GM19193 (cell line): ENCODE results near the gene TICRR.

Experiments used
- POLR2A ChIP-seq: IDR thresholded peaks from 4 replicates; pipeline ENCODE4 v1.6.1; 2011; ENCODE audit not compliant: insufficient read depth, insufficient read length; ENCODE audit errors: extremely low read depth

TICRR gene

DNA sequence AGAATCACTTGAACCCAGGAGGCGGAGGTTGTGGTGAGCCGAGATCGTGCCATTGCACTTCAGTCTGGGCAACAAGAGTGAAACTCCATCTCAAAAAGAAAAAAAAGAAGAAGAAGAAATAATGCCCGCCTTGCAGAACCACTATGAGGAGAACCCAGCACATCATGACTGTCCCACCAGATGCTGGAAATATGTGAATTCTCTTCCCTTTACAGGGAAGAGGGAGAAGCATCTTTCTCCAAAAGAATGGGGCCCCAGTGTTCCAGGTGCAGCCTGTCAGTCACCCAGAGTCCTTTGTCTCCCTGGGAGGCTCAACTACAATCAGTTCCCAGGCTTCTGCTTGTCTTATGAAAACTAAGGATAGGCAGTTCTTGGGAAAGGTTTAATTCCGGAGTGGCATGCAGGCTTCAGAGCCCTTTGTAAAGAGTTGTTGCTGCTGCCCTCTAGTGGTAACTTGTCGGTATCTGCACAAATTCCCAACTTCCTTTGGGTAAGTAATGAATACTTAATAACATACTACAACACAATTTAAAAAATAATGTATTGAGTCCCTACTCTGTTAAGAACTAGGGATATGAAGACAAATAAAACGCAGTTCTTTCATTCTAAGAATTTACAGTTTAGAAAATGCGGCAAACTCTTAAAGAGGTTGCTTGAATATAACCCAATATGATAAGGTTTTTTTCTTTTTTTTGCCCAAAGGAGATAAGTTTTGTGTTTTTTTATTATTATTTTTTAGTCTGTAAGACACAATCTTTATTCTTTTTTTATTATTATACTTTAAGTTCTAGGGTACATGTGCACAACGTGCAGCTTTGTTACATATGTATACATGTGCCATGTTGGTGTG, 18.6 kb upstream of the TICRR start:
- no peak for TF ChIP-seq POLR2A

DNA sequence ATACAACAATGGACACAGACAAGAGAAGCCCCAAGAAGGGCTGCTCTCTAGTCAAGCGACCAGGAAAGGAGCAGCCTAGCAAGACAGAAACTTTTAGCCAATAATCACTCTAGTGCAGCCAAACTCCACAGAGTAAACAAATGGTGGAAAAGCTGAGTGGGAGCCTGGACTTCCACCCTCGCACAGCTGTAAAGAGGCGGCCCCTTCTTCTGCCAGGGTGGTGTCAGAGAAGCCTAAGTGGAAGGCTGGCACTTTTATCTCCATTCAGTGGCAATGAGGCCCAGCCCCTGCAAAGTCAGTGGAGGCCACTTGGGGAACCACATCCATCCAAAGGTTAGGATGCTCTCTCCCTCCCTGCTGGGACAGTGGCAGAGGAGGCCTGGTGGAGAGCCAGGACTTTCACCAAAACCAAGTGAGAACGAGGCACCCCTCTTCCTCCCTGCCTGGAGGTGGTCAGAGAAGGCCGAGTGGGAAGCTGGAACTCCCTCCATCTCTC, 15.5 kb upstream of the TICRR start:
- no peak for TF ChIP-seq POLR2A

DNA sequence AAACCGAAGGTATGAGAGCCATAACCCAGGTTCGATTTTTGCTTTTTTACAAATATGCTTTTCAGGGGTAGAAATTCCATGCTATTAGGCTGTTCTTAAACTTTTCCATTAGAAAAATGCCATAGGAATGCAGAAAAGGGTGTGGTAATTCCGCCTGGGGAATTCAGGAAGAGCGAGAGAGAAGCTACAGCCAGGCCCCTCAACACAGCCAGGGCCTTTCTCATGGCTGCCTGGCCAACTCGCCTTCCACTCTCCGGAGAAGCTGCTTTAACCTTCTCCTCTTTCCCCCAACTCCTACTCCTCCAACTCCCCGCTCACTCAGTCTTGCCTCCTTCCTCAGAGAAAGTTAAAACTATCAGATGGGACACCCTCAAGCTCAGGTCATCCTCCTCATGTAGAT, 9.1 kb upstream of the TICRR start:
- no peak for TF ChIP-seq POLR2A

DNA sequence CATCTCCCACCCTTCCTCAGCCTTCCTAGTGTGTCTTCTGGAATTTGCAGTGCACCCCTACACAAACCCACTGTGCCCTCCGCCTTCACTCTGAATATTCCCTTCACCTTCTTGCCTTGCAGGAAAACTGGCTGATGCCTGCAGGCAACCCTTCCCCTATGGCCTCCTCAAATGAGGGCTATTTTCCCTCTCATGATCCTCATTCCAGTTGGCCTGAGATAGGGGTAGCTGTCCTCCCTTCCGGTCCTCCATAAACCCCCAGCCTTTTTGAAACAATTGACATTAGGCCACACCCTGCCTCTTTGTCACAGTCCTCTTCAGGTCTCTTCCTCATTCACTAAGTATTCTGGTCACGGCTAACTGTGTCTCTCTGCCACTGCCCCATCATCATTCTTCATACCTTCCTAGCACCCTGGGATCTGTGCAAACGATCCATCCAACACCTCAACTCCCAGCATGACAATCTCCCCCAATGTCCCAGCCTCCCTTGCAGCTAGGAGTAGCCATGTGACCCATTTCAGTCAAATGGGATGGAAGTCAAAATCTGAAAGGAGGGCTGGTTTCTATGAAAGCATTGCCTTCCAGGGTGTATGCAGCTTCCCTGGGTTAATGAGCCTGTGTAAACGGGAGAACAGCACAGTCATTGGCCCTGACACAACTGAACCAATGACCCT, 8.5 kb upstream of the TICRR start:
- no peak for TF ChIP-seq POLR2A

DNA sequence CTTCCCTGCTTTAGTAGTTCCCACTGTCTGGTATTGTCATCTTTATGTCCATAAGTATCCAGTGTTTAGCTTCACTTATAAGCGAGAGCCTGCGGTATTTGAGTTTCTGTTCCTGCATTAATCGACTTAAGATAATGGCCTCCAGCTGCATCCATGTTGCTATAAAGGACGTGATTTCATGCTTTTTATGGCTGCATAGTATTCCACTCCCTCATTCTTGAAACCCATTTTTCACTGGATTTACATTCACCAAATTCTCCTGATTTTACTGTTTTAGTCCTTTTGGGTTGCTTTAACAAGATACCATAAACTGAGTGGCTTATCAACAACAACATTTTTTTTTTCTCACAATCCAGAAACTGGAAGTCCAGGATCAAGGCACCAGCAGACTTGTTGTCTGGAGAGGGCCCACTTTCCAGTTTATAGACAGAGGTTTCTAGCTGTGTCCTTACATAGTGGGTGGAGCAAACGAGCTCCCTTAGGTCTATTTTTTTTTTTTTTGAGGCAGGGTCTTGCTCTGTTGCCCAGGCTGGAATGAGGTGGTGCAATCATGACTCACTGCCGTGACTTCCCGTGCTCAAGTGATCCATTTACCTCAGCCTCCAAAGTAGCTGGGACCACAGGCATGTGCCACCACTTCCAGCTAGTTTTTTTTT, 6.1 kb upstream of the TICRR start:
- no peak for TF ChIP-seq POLR2A

DNA sequence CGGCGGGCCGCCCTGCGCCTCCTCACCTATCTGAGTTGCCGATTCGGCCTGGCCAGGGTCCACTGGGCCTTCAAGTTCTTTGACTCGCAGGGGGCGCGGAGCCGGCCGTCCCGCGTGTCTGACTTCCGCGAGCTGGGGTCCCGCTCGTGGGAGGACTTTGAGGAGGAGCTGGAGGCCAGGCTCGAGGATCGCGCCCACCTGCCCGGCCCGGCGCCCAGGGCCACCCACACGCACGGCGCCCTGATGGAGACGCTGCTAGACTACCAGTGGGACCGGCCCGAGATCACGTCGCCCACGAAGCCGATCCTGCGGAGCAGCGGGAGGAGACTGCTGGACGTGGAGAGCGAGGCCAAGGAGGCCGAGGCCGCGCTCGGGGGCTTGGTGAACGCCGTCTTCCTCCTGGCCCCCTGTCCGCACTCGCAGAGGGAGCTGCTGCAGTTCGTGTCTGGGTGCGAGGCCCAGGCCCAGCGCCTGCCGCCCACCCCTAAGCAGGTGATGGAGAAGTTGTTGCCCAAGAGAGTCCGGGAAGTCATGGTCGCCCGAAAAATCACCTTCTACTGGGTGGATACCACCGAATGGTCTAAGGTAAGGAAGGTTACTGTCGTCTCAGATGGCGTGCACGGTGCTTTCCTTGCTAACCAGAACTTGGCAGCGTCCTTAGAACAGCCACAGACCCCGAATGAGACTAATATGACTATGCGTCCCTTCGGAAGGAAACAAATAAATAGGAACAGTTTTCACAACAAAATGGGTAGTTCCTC, 567 bp downstream of the TICRR start:
- TF ChIP-seq POLR2A = peak; percentile 10

DNA sequence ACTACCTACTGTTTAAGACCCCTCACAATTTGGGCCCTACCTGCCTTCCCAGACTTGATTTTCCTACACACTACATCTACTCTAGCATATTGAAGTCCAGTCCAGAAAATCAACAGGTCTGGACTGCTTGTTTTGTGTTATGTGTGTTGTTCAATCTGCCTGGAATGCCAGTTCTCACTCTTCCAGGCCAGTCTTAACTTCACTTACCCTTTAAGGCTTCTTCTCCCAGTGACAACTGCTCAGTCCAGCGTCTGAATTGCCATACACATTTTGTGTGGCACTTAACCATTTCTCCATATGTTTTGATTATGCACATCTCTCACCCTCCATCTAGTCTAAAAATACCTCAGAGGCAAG, 1.1 kb downstream of the TICRR start:
- no peak for TF ChIP-seq POLR2A

DNA sequence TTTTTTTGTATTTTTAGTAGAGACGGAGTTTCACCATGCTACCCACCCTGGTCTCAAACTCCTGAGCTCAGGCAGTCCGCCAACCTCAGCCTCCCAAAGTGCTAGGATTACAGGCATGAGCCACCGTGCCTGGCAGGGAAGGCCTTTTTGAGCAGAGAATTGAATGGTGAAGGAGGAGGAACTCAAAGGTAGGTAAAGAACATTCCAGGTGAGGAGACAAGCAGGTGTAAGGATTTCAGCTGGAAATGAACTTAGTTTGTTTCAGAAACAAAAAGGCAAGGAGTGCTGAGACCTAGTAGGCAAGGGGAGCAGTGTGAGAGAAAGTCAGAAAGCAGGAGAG, 2.5 kb downstream of the TICRR start:
- no peak for TF ChIP-seq POLR2A

DNA sequence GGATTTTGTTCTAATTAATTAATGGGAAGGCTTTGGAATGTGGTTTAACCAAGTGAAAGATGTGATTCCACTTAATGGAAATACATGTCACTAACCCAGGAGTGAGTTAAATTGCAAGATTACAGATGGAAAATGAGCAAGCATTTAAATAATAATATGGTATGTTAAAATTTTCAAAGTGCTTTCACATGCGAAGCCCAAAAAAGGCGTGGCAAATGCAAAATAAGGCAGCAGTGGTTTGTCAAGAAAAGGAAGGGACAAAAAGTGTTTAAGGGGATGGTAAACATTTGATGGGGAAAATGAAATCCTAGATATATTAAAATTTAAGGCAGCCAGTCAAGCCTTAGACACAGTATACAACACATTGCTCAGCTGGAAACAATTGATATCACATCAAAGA, 2.9 kb downstream of the TICRR start:
- TF ChIP-seq POLR2A = no peak

DNA sequence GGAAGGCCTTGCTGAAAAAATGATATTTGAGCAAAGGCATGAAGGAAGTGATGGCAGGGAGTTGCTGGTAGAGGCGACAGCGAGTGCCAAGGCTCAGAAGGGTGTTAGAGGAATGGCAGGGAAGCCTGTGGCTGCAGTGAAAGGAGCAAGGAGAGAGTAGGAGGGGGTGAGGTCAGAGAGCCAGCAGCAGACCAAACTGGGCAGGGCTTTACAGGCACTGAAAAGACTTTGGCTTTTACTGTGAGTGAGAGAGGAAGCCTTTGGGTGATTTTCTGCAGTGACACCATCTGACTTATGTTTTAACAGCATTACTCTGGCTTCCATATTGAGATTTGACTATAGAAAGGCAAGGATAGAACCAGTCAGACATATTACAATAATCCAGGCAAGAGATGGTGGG, 11.4 kb downstream of the TICRR start:
- TF ChIP-seq POLR2A = no peak

DNA sequence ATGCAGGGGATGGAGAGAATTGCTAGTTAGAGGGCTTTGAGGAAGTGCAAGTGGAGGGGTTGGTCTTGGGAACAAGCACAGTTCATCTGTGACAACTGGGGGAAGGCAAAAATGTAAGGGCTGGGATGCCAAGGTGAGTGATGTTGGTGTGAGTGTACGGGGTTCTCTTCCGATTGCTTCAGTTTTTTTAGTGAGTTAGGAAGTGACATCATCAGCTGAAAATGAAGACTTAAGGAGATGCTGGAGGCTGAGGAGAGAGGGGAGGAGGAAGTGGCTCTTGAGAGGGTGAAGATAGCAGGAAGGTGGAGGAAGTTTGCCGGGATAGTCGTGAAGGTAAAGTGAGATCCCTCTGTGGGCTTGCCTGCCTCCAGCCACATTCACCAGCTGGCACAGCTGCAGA, 12.7 kb downstream of the TICRR start:
- no peak for TF ChIP-seq POLR2A

DNA sequence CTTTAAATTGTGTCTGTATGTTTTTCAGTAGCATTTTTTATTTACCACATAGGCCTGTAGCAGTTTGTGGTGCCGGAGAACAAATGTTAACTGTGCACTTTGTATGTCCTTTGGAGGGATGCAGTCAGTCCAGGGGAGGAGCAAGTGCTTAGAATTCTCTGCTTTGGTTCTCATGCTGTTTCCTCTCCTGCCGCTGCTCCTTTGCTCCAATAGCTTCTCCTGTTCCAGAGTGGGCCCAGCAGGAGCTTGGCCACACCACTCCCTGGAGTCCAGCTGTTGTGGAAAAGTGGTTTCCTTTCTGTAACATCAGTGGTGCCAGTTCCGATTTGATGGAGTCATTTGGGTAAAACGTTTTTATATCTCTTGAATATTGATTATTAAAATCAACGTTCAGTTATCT, 16.6 kb downstream of the TICRR start:
- TF ChIP-seq POLR2A = no peak

DNA sequence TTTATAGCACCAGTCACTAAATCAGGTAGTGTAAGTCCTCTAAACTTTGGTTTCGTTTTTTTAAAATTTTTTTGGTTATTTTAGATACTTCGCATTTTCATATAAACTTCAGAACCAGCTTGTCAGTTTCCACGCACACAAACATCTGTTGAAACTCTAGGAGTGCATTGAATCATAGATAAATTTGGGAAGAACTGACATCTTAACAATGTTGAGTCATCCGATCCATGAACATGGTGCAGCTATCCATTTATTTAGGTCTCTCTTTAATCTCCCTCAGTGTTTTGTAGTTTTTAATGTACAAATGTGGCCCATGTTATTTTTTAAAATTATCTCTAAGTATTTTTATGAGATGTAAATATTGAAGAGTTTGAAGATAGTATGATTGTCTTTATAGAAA, 17.7 kb downstream of the TICRR start:
- no peak for TF ChIP-seq POLR2A

DNA sequence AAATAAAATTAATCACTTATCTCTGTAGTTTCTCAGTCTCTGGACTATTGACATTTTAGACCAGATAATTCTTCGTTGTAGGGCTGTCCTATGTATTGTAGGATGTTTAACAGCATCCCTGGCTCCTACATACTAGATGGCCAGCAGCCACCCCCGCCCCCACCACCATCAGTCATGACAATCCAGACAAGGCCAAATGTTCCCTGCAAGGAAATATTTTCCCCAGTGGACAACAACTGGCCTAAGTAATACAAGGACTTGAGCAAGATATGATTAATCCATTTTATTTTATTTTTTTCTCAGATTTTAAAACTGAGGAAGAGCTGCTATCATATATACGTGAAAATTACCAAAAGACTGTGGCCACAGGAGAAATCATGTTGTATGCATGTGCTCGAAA, 23.8 kb downstream of the TICRR start:
- TF ChIP-seq POLR2A = no peak

DNA sequence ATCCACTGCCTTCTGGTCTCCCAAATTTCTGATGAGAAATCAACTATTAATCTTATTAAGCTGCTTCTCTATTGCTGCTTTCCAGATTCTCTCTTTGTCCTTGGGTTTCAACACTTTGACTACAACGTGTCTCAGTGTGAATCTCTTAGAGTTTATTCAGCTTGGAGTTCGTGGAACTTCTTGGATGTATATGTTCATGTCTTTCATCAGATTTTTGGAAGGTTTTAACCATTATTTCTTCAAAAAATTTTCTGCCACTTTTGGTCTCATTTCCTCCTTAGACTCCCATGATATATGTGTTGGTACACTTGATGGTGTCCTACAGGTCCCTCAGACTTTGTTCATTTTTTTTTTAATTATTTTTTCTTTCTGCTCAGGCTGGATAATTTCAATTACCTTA, 36.0 kb downstream of the TICRR start:
- TF ChIP-seq POLR2A = no peak
